Measurements from ENCODE around the gene B4GALT6.
A peak's percentile ranks its signal among the peaks of the same experiment; 100 is the strongest.

DNA sequence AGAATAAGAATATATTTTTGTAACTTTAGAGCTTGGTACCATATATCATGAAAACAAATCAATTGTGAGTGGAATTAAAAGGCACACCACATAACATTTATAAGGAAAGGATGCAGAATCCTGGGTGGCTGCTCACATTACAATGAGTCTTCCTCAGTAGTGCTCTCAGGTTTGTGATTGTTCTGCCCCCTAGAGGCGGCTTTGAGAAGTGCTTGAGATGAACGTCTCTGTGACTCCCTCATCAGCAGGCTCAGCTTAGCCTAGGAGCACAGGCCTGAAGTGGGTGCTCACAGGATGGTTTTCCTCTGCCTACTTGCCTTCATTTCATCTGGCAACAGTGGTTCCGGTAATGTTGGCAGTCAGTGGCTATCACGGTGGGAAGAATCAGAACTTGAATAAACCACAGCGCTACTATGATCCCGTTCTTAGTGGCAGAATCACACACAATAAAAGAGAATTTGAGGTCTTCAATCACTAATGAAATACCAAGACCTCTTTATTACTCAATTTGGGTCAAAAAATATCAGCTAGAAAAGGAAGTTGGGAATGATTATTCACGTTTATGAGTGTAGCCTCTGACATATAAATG, 38.1 kb upstream of the B4GALT6 start:
- no peak for TF ChIP-seq POLR2A (IDR thresholded peaks at IDR 0.05)
- TF ChIP-seq, protein P1, sequence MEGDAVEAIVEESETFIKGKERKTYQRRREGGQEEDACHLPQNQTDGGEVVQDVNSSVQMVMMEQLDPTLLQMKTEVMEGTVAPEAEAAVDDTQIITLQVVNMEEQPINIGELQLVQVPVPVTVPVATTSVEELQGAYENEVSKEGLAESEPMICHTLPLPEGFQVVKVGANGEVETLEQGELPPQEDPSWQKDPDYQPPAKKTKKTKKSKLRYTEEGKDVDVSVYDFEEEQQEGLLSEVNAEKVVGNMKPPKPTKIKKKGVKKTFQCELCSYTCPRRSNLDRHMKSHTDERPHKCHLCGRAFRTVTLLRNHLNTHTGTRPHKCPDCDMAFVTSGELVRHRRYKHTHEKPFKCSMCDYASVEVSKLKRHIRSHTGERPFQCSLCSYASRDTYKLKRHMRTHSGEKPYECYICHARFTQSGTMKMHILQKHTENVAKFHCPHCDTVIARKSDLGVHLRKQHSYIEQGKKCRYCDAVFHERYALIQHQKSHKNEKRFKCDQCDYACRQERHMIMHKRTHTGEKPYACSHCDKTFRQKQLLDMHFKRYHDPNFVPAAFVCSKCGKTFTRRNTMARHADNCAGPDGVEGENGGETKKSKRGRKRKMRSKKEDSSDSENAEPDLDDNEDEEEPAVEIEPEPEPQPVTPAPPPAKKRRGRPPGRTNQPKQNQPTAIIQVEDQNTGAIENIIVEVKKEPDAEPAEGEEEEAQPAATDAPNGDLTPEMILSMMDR (IDR thresholded peaks at IDR 0.05) = peak; percentile 55 to 63 (median 59)

Measured in uterus (tissue), 2 donors.